ENCODE measurements around the gene SYTL3.
"Not testable (repeated sequence)": the region's sequence is repeated elsewhere in the genome, so short reads cannot be mapped to it uniquely, and the experiment has no call there.

Gene SYTL3

DNA sequence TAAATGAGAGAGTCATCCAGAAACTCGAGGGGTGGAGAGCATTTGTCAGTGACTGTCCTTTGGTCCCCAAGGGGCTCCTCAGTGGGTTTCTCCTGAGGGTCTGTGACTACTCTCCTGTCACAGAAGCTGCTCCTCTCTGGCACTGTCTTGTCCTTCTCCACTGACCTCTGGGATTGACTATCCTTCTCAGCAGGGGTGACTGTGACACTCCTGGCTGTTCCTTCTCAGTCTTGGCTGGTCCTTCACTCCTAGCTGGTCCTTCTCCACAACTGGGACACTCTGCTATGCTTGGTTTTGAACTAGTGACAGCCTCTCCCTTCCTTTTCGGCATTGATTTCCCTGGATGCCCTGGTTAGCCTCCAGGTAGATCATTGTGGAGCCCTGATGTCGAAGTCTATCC lies 38.8 kb upstream of the SYTL3 start:
- FAIRE-seq = no peak
- DNase-seq (ENCODE audit: insufficient read length) = no peak
- TF ChIP-seq POLR2A (IDR thresholded peaks at IDR 0.05; ENCODE audit: low read depth, low read length) (no peak), POLR2AphosphoS5 (IDR thresholded peaks at IDR 0.05; ENCODE audit: low read depth, low read length) (no peak), TAF1 (IDR thresholded peaks at IDR 0.05; ENCODE audit: borderline replicate concordance, low read depth, low read length) (no peak)

DNA sequence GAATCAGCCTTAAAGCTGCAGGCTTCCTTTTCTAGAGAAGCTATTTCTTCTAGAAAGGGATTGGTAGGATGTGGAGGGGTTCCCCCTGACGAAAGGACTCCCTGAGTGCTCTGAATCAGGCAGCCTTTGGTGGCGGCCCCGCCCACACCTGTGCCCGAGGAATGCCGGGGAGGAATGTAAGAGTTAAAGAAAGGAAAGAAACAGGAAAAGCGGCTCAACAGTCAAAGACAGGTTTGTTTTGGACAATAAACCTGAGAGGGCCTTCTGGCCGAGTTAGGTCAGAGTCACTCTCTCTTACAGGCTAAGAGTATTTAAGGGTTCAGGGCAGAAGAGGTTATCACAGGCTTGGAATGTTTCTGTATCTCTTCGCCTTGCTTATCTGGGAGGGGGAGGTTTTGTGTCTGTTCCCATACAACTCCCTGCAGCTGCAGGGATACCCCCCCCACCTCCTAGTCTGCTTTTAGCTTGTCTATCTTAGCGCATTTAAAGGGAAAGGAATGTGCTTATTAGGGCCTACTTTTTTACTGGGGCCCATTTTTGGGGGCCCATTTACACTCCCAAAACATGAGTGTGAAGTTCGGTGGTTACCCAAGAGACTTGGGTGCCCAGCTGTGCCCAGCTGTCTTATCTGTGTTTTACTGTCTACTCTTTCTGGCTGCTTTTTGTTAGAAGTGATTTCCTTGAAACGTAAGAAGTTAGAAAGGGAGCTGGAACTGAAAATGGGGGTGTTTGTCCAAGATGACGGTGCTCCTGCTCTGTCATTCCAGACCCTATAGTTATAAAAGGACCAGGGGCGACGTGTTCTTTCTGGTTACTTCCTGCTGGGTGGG lies 38.1 kb upstream of the SYTL3 start:
- FAIRE-seq (no peak), DNase-seq (ENCODE audit: insufficient read length) (no peak)

DNA sequence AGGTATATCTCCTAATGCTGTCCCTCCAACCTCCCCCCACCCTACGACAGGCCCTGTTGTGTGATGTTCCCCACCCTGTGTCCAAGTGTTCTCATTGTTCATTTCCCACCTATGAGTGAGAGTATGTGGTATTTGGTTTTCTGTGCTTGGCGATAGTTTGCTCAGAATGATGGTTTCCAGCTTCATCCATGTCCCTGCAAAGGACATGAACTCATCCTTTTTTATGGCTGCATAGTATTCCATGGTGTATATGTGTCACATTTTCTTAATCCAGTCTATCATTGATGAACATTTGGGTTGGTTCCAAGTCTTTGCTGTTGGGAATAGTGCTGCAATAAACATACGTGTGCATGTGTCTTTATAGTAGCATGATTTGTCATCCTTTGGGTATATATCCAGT lies 35.2 kb upstream of the SYTL3 start:
- FAIRE-seq; DNase-seq (ENCODE audit: insufficient read length): not testable (repeated sequence)

More for the DNA sequence above, 38.1 kb upstream of the SYTL3 start:
- TF ChIP-seq POLR2A (IDR thresholded peaks at IDR 0.05; ENCODE audit: low read depth, low read length) (no peak), TAF1 (IDR thresholded peaks at IDR 0.05; ENCODE audit: borderline replicate concordance, low read depth, low read length) (no peak), POLR2AphosphoS5 (IDR thresholded peaks at IDR 0.05; ENCODE audit: low read depth, low read length) (no peak)

DNA sequence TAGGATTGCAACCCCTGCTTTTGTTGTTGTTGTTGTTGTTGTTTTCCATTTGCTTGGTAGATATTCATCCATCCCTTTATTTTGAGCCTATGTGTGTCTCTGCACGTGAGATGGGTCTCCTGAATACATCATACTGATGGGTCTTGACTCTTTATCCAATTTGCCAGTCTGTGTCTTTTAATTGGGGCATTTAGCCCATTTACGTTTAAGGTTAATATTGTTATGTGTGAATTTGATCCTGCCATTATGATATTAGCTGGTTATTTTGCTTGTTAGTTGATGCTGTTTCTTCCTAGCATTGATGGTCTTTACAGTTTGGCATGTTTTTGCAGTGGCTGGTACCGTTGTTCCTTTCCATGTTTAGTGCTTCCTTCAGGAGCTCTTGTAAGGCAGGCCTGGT lies 31.6 kb upstream of the SYTL3 start:
- DNase-seq (ENCODE audit: insufficient read length); FAIRE-seq: not testable (repeated sequence)

DNA sequence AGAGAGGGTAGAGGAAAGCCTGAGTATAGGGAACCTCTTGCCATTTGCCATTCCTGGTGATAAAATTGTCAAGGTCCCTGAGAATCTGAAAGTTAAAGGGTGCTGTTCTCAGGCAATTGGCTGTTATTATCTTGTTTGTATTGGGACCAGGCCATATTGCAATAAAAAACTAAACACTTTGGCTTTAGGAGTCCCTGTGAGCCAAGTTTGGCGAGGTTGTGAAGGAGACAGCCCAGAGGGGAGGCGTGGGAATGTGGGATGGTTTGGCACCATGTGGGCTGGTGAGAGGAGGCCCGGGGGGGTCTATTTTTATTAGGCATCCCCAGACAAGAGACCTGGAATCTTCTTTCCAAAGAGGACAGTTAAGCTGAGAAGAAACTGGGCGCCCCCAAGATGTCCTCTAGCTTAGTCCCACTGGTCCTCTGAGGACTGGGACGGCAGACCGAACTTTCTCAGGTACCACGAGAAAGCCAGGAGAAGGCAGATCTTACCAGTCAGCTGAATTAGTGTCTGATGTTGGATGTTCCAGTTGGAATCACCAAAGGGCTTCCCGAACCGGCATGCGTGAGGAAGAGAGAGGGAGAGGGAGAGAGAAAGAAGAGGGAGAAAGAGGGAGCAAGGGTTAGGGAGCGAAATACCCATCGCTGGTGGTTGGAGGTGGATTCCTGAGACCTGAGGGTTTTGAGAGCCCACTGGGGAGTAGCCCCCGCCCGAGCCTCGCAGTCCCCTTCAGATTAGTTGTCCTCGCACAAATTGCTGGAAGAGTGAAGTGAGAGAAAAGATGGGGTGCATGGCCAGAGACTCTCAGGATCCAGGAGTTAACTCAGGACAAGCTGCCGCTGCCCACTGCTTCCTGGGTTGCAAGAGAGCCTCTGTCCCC lies 29.7 kb upstream of the SYTL3 start:
- no peak for FAIRE-seq
- DNase-seq (ENCODE audit: insufficient read length) = no peak

DNA sequence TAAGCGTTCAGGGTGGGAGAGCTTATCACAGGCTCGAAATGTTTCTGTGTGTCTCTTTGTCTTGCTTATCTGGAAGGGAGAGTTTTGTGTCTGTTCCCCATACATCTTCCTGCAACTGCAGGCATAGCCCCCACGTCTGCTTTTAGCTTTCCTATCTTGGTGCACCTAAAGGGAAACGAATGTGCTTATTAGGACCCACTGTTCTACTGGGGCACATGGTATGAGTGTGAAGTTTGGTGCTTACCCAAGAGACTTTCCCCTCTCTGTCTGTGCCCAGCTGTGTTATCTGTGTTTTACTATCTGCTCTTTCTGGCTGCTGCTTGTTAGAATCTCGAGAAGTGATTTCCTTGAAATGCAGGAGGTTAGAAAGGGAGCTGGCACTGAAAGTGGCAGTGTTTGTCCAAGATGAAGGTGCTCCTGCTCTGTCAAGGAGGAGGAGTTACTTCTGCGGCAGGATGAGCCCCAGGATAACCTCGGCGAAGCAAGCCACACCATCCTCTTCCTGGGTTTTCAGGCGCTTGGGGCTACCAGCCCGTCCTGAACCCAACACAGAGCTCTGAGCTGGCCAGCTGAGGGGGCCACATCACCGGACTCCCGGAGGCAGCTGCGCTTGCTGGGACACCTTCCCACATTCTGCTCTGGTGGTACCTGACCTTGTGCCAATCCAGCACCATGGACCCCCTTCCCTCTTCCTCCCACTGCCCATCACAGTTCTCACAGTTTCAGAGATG lies 28.7 kb upstream of the SYTL3 start:
- DNase-seq (ENCODE audit: insufficient read length) (no peak), FAIRE-seq (no peak)
- TF ChIP-seq TAF1 (IDR thresholded peaks at IDR 0.05; ENCODE audit: borderline replicate concordance, low read depth, low read length) (no peak), POLR2A (IDR thresholded peaks at IDR 0.05; ENCODE audit: low read depth, low read length) (no peak), POLR2AphosphoS5 (IDR thresholded peaks at IDR 0.05; ENCODE audit: low read depth, low read length) (no peak)

More for the DNA sequence above, 29.7 kb upstream of the SYTL3 start:
- TF ChIP-seq POLR2AphosphoS5 (IDR thresholded peaks at IDR 0.05; ENCODE audit: low read depth, low read length) (no peak), TAF1 (IDR thresholded peaks at IDR 0.05; ENCODE audit: borderline replicate concordance, low read depth, low read length) (no peak), POLR2A (IDR thresholded peaks at IDR 0.05; ENCODE audit: low read depth, low read length) (no peak)

DNA sequence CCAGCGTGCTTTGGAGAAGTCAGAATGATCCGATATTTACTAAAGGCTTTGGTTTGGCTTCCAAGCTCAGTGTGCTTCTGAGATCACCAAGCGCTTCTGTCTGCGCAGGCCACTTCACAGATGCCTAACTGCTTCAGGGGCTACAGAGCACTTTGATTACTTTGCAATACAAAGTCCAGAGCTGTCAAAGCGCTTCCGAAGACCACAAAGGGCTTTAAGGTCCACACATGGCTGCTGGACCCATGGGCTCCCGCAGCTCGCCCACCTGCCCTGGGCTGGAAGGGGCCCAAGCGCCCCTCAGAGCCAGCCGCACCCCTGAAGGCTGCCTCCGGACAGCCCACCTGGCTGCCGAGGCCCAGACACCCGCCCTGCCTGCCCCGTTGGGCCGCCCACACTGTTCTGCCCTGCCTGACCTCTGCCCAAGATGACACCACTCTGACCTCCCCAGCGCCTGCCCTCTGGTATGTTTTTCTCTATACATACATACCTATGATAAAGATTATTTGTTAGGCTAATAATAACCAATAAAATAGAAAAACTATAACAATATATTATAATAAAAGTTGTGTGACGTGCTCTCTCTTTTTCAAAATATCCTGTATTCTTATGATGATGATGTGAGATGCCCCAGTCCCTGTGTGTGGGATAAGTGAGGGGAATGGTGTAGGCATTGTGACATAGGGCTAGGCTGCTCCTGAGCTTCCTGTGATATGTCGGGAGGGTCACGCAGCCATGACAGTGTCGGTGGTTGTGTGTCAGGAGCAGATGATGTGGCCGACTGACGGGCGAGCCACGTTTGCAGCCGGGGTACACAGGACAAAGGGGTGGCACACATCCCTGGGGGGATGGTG lies 27.9 kb upstream of the SYTL3 start:
- no peak for DNase-seq (ENCODE audit: insufficient read length)

DNA sequence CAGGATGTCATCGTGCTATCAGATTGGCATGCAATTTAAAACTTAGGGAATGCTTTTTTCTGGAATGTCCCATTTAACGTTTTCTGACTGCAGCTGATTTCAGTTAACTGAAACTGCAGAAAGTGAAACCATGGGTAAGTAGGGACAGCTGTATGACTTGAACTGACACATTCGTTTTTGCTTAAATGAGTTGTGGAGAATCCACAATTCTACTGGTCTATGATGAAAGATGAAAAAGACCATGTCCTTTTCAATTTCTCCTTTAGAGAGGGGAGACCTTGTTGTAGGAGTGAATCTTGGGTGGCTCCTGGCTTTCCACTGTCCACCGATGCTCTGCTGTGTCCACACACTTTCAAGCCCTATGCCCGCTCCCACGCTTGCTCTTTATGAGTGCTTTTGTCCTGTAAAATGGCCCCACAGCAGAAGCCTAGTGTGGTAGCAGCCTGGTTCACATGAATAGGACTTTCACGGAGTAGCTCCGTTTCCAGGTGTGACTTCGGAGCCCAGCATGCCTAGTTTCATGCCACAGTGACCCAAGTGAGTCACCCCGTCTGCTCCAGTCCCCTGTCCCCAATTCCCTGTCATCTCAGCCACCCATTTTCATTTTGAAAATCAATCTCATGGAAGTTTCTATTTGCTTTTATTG lies 27.2 kb upstream of the SYTL3 start:
- DNase-seq (ENCODE audit: insufficient read length) = no peak
- peak; percentile 54 for FAIRE-seq
- TF ChIP-seq TAF1 (IDR thresholded peaks at IDR 0.05; ENCODE audit: borderline replicate concordance, low read depth, low read length) = no peak
- no peak for TF ChIP-seq POLR2A (IDR thresholded peaks at IDR 0.05; ENCODE audit: low read depth, low read length)
- no peak for TF ChIP-seq POLR2AphosphoS5 (IDR thresholded peaks at IDR 0.05; ENCODE audit: low read depth, low read length)

More for the DNA sequence above, 27.9 kb upstream of the SYTL3 start:
- TF ChIP-seq POLR2A (IDR thresholded peaks at IDR 0.05; ENCODE audit: low read depth, low read length) (no peak), TAF1 (IDR thresholded peaks at IDR 0.05; ENCODE audit: borderline replicate concordance, low read depth, low read length) (no peak), POLR2AphosphoS5 (IDR thresholded peaks at IDR 0.05; ENCODE audit: low read depth, low read length) (no peak)
- FAIRE-seq = no peak

DNA sequence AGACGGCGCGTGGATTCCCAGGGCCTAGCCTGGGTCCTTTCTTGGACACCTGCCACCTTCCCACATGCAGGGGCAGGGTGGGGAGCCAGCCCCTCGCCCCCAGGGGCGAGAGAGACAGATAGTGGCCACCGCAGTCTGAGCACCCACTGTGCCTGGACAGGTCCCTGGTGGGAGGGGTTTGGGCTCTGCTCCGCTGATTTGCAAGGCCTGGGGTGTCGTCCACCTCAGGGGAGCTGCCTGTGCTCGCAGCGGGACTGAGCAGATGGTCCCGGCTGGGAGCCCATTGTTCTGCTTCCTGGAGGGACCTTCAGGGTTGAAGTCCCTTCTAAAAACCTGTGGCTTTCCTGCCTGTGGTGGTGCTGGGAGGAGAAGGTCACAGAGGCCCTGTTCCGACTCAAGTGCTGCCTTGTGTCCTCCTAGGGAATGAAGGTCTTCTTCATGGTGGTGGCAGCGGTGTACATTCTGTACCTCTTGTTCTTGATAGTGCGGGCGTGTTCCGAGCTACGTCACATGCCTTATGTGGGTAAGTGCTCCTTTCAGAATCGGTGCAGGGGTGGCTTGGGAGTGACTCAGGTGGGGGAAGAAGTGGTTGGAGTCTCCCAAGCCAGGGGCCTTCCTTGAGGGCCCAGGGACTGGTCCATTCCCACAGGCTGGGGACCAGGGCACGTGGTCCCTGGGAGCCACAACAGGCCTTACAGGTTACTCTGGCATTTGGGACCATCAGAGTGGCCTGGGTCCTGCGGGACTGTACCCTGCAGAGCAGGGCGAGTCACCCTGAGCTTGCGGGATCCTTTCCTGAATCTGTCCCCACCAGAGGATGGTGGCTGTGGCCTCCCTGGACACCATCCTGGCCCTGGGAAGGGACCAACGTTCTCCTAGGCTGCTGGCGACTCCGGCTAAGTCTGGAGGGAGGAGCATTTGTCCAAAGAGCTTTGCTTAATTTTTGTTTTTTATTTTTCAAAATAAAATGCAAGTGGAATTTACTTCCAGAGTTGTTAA lies 24.9 kb upstream of the SYTL3 start:
- TF ChIP-seq TAF1 (IDR thresholded peaks at IDR 0.05; ENCODE audit: borderline replicate concordance, low read depth, low read length) (no peak), POLR2AphosphoS5 (IDR thresholded peaks at IDR 0.05; ENCODE audit: low read depth, low read length) (no peak), POLR2A (IDR thresholded peaks at IDR 0.05; ENCODE audit: low read depth, low read length) (no peak)
- FAIRE-seq (no peak), DNase-seq (ENCODE audit: insufficient read length) (no peak)

All from GM12892 (cell line).